Transverse colon (tissue), 4 donors: Measurements from ENCODE around the gene SLC25A41. TPM values are rescaled to one million over a fixed set of nuclear protein-coding genes. Genes with fewer than 3 reads are reported as not detected.
"Not testable (repeated sequence)": the region's sequence is repeated elsewhere in the genome, so short reads cannot be mapped to it uniquely, and the experiment has no call there.

Source experiments
- DNase-seq: peaks from one replicate; pipeline ENCODE4 v3.0.0-alpha.2; 2019
- H3K27ac ChIP-seq, 4 donors: fragments of 200-600 bp; sonication (generic); 2 replicates each; pipeline ENCODE4 v1.5.1; 2016 to 2018; ENCODE audit warnings: inconsistent platforms in 4 of 4
- H3K27me3 ChIP-seq: fragments of 200-600 bp; sonication (generic); 2 replicates; pipeline ENCODE4 v1.5.1; 2017; ENCODE audit warnings: inconsistent platforms
- H3K36me3 ChIP-seq, 4 donors: fragments of 200-600 bp; sonication (generic); 2 replicates each; pipeline ENCODE4 v1.5.1; 2017 to 2019; ENCODE audit warnings: inconsistent platforms in 4 of 4
- H3K4me1 ChIP-seq, 4 donors: fragments of 200-600 bp; sonication (generic); 2 replicates each; pipeline ENCODE4 v1.5.1; 2017 to 2020; ENCODE audit warnings: inconsistent platforms in 4 of 4
- H3K4me3 ChIP-seq, 4 donors: fragments of 200-600 bp; sonication (generic); 1 replicate in 1 of 4; 2 replicates in 3 of 4; pipeline versions ENCODE4 v1.5.1 to v1.6.1; 2017 to 2019; ENCODE audit warnings: inconsistent platforms in 4 of 4
- H3K9me3 ChIP-seq, 2 donors: fragments of 200-600 bp; sonication (generic); 2 replicates each; pipeline ENCODE4 v1.5.1; 2017 to 2019; ENCODE audit warnings: inconsistent platforms in 2 of 2
- EP300 ChIP-seq: sonication (generic); formaldehyde crosslinking; IDR thresholded peaks from one replicate; pipeline ENCODE4 v1.6.1; 2017; ENCODE audit warnings: antibody characterized with exemption, low read depth
- POLR2A ChIP-seq: fragments of 450-650 bp; IDR thresholded peaks from one replicate; pipeline ENCODE4 v1.6.1; 2016; ENCODE audit warnings: antibody characterized with exemption, mild to moderate bottlenecking, moderate library complexity
- POLR2AphosphoS5 ChIP-seq, 3 donors: sonication (generic); formaldehyde crosslinking; IDR thresholded peaks; one replicate each; pipeline ENCODE4 v1.6.1; 2016; ENCODE audit warnings: antibody characterized with exemption in 3 of 3
- WGBS, 2 donors: methylation state at CpG; one replicate each; pipeline ENCODE4 v1.1.5; 2018; ENCODE audit warnings: low coverage in 1 of 2; 5-methylcytosine and 5-hydroxymethylcytosine counted together
- in situ Hi-C, 4 donors: fragments of 200-750 bp; cut with MboI; loops; one replicate each; pipeline versions ENCODE4 v1.15.0 to v1.15.1; 2017; ENCODE audit warnings: low sequenced_read_pairs in 3 of 4, low pct_ligation_motif_present in 1 of 4, low pct_unique_long_range_greater_than_20kb in 1 of 4
- intact Hi-C: fragments of 100-400 bp; cut with DNase I; formaldehyde crosslinking; loops from one replicate; pipeline ENCODE4 v1.15.1; 2023; ENCODE audit warnings: low total_unique reads
- total RNA-seq, 4 donors: library from RNA; depleted of rRNA; stranded (reverse); fragments of >200 nt; gene quantifications; one replicate each; pipeline ENCODE4 v1.1.0, GENCODE V29; 2016
- TF ChIP-seq, protein P1 (sequence below), 5 experiments: fragments of 200-600 bp in 3 of 5; fragments of 450-650 bp in 2 of 5; sonication (generic) in 3 of 5; IDR thresholded peaks; 1 replicate in 2 of 5; 2 replicates in 3 of 5; pipeline ENCODE4 v1.5.1; 2016 to 2017; ENCODE audit warnings: antibody characterized with exemption in 5 of 5, inconsistent platforms in 3 of 5, mild to moderate bottlenecking in 2 of 5, moderate library complexity in 1 of 5

The SLC25A41 gene
- total RNA-seq, 4 donors from 2014 or later: 0.32 TPM; not detected in 3

- Histone ChIP-seq H3K27me3 (no peaks in the 10 kb centered on the region), H3K4me1 (no peaks in the 10 kb centered on the region), H3K27ac (no peak overlapping the region), H3K9me3 (no peaks in the 10 kb centered on the region), H3K36me3 (no peaks in the 10 kb centered on the region), H3K4me3 (no peak overlapping the region)
- no peak for TF ChIP-seq EP300
- TF ChIP-seq, protein P1, sequence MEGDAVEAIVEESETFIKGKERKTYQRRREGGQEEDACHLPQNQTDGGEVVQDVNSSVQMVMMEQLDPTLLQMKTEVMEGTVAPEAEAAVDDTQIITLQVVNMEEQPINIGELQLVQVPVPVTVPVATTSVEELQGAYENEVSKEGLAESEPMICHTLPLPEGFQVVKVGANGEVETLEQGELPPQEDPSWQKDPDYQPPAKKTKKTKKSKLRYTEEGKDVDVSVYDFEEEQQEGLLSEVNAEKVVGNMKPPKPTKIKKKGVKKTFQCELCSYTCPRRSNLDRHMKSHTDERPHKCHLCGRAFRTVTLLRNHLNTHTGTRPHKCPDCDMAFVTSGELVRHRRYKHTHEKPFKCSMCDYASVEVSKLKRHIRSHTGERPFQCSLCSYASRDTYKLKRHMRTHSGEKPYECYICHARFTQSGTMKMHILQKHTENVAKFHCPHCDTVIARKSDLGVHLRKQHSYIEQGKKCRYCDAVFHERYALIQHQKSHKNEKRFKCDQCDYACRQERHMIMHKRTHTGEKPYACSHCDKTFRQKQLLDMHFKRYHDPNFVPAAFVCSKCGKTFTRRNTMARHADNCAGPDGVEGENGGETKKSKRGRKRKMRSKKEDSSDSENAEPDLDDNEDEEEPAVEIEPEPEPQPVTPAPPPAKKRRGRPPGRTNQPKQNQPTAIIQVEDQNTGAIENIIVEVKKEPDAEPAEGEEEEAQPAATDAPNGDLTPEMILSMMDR (IDR thresholded peaks at IDR 0.05): no peak
- WGBS, 2 donors: 85 to 88% methylated on average over 1 to 11 of the region's 11 CpGs
- in situ Hi-C loops: no loop called here
- intact Hi-C loops: no loop called here
- no peak for DNase-seq
Measured at GRCh38 chr19:6433165-6433564, 398 bp downstream of the SLC25A41 start.

GRCh38 chr19:6431891-6432290, 1.7 kb downstream of the SLC25A41 start:
- Histone ChIP-seq H3K27me3 (no peaks in the 10 kb centered on the region), H3K36me3 (no peaks in the 10 kb centered on the region), H3K4me1 (no peaks in the 10 kb centered on the region), H3K9me3 (no peaks in the 10 kb centered on the region), H3K27ac (no peak overlapping the region), H3K4me3 (no peak overlapping the region)
- in situ Hi-C loops (no loop called here), intact Hi-C loops (no loop called here)
- TF ChIP-seq, protein P1 (IDR thresholded peaks at IDR 0.05): no peak
- TF ChIP-seq POLR2AphosphoS5 (IDR thresholded peaks at IDR 0.05) (no peak), POLR2A (no peak), EP300 (no peak)
- DNase-seq: no peak
- WGBS, 2 donors: 90 to 100% methylated on average over 1 to 11 of the region's 11 CpGs

GRCh38 chr19:6429419-6430221, 3.9 kb downstream of the SLC25A41 start:
- Histone ChIP-seq H3K27me3 (no peaks in the 10 kb centered on the region), H3K4me1 (peaks cover 0 to 7% (median 5%) of the 10 kb centered on the region in 4 donors), H3K27ac (no peak overlapping the region), H3K9me3 (no peaks in the 10 kb centered on the region), H3K36me3 (no peaks in the 10 kb centered on the region), H3K4me3 (no peak overlapping the region)
- DNase-seq: no peak
- intact Hi-C loops (loop anchor here (10.0 kb wide), 1 partner anchor 1195 kb away; the partner anchor contains the start of genes PET100 and XAB2), in situ Hi-C loops (no loop called here)
- 33 to 52% methylated on average over 9 to 20 of the region's 20 CpGs for WGBS, 2 donors
- no peak for TF ChIP-seq EP300
- TF ChIP-seq, protein P1 (IDR thresholded peaks at IDR 0.05): no peak
- no peak for TF ChIP-seq POLR2A
- TF ChIP-seq POLR2AphosphoS5 (IDR thresholded peaks at IDR 0.05): no peak

DNA sequence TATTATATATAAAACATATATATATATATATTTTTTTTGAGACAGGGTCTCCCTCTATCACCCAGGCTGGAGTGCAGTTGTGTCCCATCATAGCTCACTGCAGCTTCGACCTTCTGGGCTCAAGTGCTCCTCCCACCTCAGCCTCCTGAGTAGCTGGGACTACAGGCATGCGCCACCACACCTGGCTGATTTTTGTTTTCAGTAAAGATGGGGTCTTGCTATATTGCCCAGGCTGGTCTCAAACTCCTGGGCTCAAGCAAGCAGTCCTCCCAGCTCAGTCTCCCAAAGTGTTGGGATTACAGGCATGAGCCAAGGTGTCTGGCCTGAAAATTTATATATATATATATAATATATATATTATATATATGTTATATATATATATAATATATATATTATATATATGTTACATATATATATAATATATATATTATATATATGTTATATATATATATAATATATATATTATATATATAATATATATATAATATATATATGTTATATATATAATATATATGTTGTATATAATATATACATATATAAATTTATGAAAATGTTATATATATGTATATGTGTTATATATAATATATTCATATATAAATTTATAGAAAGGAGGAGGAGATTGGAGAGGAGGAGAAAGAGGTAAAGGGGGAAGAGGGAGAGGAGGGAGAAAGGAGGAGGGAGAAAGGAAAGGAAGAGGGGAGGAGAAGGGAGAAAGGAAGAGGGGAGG, 4.7 kb downstream of the SLC25A41 start:
- H3K27ac ChIP-seq, H3K27me3 ChIP-seq, H3K36me3 ChIP-seq, H3K9me3 ChIP-seq, H3K4me3 ChIP-seq, in situ Hi-C loops, DNase-seq, H3K4me1 ChIP-seq: not testable (repeated sequence)
- intact Hi-C loops: loop anchor here (10.0 kb wide), 1 partner anchor 1196 kb away; the partner anchor contains the start of genes PET100 and XAB2
- 57 to 70% methylated on average over 2 of the region's 2 CpGs for WGBS, 2 donors
